GM18526 (cell line): ENCODE data around the gene CHD2.

Experiments
- POLR2A ChIP-seq: IDR thresholded peaks from 3 replicates; pipeline ENCODE4 v1.6.1; 2011; ENCODE audit not compliant: insufficient read length; ENCODE audit errors: extremely low read depth

Gene CHD2

DNA sequence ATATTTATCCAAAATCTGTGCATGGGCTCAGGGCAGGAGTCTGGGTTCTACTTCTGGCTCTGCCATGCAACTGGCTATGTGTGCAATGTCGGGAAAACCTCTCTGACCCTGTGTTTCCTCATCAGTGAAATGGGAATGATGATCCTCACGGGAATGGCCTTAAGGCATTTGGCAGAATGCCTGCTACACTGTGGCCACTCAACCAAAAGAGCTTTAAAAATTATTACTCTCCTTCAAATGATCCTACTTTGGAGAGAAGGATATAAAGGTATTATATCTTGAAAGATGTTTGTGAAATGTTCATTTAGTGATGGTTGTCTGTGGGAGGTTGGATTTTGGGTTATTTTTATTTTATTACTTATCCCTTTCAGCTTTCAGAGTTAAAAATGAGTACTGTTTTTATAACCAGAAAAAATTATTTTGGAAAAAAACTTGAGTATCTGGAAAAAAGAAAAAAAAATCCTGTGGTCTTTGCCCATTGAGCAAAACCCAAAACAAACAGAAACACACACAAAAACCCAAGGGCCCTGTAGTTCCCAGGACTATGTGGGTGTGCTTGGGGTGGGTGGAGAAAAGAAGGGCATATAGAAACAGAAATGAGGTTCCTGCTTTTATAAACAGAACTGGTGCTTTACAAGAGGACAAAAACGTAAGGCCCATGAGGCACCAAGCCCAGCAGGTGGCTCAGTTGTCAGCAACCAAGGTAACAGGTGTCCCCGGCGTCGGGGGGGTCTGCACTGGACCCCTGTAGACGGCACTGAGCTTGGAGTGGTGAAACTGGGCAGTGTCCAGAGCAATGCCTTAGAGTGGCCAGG, 166.9 kb downstream of the CHD2 start:
- TF ChIP-seq POLR2A, result no peak

DNA sequence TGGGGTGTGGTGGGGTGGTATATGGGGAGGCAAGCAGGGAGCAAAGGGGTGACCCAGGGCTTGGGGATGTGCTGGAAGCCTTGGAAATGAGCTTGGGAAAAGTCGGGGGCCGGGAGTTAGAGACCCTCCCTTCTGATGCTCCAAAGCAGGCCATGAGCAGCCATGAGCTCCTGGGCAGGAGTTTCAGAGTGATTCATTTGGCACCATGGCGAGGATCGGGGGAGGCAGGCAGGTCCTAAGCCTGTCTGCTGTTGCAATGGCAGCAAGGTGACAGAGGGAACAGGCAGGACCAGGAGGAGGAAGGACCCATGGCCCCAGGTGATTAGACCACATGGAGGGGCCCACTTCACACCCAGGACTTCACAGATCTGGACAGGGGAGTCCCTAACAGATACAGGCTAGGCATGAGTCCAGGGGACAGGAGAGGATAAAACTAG, 167.5 kb downstream of the CHD2 start:
- TF ChIP-seq POLR2A, result no peak

DNA sequence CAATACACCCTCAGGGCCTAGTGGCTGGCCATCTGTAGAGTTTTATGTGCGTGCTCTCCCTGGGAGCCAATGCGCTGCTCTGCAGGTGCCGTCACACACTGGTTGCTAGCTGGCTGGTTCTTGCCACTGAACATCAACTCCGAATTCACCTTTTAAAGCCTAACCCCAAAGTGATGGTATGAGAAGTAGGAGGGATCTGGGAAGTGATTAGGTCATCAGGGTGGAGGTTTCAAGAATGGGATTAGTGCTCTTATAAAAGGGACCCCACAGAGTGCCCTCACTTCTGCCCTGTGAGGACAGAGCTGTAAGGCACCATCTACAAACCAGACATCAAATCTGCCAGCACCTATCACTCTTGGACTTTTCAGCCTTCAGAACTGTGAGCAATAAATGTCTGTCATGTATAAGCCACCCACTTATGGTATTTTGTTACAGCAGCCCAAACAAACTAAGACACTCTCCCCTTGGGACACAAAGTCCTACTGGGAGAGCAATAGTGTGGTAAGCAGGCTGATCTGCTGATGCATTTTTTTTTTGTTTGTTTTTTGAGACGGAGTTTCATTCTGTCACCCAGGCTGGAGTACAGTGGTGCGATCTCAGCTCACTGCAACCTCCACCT, 168.6 kb downstream of the CHD2 start:
- no peak for TF ChIP-seq POLR2A

DNA sequence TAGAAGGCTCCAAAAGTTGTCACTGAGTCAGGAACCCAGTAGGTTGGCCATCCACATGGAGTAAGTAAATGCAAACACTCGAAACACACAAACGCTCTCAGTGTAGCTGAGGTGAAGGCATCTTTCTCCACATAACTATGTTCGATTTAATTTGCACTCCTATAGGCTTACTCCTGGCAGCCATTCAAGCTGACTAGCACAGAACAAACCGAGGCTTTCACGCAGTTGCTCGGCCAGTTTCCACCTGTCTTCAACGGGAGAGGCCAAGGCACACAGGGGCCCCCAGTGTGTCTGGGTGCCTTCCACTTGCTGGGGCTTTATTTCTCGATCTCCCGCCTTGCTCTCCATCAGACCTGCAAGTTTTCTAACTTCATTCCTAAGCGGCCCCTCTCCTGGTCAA, 170.0 kb downstream of the CHD2 start:
- TF ChIP-seq POLR2A, result no peak

DNA sequence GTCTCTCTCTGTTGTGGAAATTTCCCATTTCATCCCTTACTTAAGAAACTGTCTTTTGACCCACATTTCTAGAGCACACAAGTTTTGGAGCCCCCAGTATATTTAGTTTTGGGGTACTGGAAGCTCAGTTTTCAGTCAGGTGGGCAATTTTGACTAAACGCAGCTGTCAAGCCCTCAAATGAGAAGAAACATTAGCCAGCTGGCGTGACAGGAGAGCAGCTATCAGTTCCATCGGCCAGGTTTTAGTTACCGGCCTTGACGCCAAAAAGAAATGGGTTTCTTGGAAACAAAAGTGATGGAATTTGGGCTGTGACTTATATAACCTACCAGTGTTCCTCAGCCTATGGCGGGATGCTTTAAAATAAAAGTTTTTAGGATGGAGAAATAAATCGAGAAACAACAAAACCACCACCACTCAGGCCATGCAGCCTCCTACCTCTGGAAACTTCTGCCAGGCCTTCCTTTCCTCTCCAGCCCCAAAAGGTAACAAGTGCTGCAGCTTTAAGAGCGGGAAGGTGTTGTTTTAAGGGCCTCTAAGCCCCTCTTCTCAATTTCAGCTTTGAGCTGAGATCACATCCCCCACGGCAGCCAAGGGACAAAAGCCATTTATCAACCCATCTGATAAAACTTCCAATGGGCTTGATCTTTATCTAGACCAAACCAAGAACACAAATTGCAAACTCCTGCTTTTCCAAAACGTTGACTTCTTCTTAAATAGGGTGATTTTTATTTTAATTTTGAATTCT, 170.6 kb downstream of the CHD2 start:
- no peak for TF ChIP-seq POLR2A

DNA sequence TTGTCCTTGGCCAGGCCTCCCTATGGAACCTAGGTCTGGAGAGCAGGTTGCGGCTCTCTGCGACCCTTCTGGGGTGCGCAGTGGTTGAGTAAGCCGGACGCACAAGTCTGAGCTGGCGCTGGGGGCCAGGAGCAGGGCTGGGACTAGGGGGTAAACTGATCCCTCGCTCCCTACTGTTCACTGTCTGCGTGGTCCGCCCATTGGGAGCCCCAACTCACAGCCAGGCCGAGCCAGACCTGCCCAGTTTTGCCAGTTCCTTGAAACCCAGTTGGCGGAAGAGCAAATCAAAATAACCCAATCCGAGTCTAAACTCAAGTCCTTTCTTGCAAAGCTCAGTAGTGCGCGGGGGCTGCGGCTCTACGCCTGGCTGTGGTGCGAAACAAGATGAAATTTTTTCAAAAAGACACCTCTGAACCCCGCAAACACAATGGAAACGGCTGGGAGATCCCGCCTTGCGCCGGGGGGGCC, 171.4 kb downstream of the CHD2 start:
- TF ChIP-seq POLR2A, result no peak

DNA sequence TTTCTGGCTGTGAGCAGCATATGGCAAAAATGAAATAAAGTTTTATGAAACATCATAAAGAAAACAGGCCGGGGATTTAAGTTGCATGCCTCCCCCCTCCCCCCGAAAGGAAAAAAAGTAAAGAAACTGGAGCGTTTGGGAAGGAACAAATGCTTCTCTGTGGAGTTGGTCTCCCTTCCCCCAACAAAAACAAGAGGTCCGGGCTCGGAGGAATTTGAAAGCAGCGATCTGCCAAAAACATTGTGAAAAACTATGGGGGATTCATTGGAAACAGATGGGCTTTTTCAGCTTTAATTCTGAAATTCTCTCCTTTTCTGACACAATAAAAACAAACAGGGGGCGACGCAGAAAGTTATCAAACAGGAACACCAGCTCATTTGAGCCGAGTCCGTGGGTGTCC, 171.9 kb downstream of the CHD2 start:
- no peak for TF ChIP-seq POLR2A

DNA sequence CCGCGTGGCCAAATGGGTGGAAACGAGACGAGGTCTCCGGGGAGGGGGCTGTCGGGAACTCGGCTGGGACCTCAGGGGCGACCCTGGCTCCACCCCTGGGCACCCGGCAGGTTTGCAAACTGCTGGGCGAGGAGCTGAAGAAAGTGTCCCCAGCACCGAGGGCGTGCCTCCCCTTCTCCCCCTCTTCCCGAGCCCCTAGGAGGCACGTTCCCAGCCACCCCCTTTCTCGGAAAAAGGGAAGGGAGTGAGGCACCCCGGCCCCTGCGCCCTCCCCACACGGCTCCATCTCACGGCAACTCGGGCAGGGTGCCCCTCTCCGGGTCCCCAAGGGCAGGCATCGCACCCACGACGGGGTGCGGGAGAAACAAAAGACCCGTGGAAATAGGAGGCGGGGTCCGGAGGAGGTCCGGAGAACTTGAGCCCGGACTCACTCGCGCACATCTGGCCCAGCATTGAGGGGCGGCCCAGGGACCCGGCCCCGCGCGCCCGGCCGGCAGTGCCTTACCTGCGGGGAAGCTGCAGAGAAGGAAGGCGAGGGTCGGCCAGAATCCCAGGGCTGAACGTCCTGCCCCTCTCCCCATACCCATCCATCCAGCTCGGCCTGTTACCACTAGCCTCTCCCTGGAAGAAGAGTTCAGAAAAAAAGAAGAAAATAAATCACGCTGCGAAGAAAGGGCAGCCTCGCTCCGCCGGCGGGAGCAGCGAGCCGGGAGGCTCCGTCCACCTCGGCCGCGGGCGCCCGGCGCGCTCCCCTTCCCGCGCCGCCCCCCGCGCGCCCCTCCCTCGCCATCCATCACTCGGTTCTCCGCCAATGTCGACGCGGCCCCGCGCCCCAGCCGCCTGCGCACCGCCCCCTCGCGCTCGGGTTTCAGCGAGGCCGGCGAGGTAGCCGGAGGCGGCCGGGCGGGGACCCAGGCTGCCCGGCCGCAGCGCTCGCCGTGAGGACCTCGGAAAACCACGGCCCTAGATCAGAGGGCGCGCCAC, 172.6 kb downstream of the CHD2 start:
- no peak for TF ChIP-seq POLR2A

DNA sequence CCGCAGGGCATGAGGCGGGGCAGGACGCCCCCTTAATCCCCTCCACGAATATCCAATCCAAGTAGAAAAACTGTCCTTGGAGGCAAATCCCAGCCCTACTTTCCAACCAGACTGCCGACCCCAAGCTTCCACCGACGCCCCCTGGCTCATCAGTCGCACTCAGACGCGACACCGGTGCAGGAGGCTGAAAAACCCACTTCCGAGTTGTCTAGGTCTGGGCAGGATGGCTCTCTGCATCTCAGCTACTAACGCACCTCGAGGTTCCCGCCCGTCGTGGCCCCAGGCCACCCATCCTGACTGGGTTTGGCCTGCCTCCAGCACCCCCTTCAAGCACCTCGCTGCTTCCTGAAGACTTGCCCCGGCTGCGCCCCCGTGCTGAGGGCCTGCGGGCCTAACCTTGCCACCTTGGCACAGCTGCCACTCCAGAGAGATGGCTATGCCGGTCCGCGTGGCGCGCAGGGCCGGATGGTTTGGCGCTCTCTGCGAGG, 173.4 kb downstream of the CHD2 start:
- TF ChIP-seq POLR2A, result no peak

DNA sequence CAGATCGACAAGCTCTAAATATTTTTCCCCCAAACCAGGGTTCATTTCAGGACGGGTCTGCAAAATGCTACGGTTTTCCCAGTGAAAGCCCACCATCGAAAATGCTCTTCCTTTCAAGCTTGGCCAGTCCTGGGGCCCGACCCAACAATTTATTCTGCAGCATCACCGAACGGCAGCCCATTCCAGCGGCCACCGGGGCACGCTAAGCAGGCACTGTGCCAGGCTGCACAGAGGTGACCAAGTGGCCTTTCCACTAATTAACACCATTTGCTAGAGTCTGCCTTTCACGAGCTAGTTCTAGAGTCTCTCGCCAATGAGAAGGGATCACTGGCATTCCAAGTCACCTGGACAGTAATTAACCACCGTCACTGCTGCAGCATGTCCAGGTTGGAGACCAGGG, 174.5 kb downstream of the CHD2 start:
- no peak for TF ChIP-seq POLR2A

DNA sequence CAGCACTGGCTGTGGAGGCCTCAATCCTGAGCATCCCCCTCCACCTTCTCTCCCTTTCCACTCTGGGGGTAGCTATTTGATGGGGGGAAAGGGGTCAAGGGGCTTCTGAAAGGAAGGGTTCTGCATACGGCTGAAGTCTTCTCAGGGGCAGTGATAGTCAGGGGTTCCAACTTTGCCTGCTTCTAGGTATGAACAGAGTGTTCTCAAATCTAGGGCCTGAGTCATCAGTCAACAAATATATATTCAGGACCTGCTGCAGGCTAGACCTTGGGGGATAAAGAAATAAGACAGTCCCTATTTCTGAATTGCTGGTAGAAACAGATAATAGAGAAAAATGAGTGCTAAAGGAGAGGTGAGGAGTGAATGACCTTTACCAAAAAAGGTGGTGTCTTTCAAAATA, 176.1 kb downstream of the CHD2 start:
- no peak for TF ChIP-seq POLR2A

DNA sequence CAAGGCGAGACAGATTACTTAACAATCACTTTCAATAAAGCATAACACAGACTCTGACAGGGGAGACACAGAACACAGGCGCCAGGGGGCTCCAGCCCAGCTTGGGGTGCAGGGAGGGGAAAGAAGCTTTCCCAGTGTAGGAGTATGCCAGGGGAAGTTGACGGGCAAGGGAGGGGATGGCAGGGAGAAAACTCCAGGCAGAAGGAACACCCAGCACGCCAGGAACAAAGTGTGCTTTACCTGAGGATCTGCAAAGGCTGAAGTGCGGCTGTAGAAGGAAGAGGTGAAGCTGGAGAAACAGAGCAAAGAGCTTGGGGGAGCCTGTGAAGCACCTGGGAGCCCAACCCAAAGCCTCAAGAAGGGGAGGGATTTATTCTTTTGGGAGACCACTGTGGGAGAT, 176.8 kb downstream of the CHD2 start:
- TF ChIP-seq POLR2A, result no peak
